Mesothelial cell of epicardium (in vitro differentiated cells): ENCODE data around the gene HYI. TPM values are rescaled to one million over a fixed set of nuclear protein-coding genes. Genes with fewer than 3 reads are reported as not detected.
"Not testable (repeated sequence)": the region's sequence is repeated elsewhere in the genome, so short reads cannot be mapped to it uniquely, and the experiment has no call there.

Experiments used
- DNase-seq, 2 experiments: peaks; one replicate each; pipeline ENCODE4 v3.0.0; 2021; ENCODE audit warnings: low spot score in 2 of 2; ENCODE audit not compliant: unreplicated experiment in 2 of 2
- H3K27ac Mint-ChIP-seq: 2 replicates; pipeline ENCODE4 v1.8.0; 2021; ENCODE audit warnings: mixed read lengths
- H3K27me3 Mint-ChIP-seq: 2 replicates; pipeline ENCODE4 v1.8.0; 2021; ENCODE audit warnings: low read depth, mixed read lengths
- H3K36me3 Mint-ChIP-seq: 2 replicates; pipeline ENCODE4 v1.8.0; 2021; ENCODE audit warnings: mixed read lengths
- H3K4me1 Mint-ChIP-seq: 2 replicates; pipeline ENCODE4 v1.8.0; 2021; ENCODE audit warnings: mixed read lengths
- H3K4me3 Mint-ChIP-seq: 2 replicates; pipeline ENCODE4 v1.8.0; 2021; ENCODE audit warnings: mild to moderate bottlenecking, moderate library complexity, mixed read lengths
- H3K9me3 Mint-ChIP-seq: 2 replicates; pipeline ENCODE4 v1.8.0; 2021; ENCODE audit warnings: mixed read lengths
- CTCF ChIP-seq: fragments of 200-600 bp; sonication (generic); IDR thresholded peaks from one replicate; pipeline ENCODE4 v1.5.0; 2021; ENCODE audit warnings: antibody characterized with exemption; ENCODE audit not compliant: unreplicated experiment
- total RNA-seq: library from RNA; stranded (reverse); gene quantifications from 3 replicates; pipeline ENCODE4 v1.2.1, GENCODE V29; 2021

HYI gene, protein sequence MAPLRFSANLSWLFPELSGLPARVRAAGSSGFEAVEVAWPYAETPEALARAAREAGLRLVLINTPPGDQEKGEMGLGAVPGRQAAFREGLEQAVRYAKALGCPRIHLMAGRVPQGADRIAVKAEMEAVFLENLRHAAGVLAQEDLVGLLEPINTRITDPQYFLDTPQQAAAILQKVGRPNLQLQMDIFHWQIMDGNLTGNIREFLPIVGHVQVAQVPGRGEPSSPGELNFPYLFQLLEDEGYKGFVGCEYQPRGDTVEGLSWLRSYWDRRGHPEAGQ
- 35.7 to 41.2 TPM (median 37.5 TPM) in 3 replicates for total RNA-seq

DNA sequence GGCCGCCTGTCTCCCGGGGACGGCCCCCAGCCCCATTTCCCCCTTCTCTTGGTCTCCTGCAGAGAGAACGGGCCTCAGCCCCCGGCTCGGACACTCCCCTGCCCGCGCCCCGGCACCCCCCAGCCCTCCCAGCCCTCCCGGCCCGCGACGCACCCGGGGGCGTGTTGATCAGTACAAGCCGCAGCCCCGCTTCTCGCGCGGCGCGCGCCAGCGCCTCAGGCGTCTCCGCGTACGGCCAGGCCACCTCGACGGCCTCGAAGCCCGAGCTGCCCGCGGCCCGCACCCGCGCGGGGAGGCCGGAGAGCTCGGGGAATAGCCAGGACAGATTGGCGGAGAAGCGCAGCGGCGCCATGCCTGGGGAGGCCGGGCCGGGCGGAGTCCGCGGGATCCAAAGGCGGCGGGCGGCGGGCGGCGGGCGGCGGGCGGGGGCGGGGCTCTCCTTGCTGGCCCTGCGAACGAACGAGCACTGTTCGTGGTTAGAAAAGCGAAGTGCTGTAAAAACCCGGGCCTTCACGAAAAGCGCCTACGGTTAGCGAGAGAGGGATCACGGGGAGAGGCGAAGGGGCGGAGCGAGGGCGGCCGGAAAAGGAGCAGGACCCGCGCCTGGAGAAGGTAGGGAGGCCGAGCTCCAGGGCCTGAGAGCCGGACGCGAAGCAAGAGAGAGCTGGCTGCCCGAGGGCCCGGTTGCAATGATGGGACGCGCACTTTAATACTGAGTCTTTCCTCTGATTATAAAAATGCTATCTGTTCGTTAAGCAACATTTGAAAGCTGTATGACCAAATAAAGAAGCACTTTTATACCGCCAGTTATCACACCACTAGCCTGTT, at the start of gene HYI:
Gene HYI (minus strand): TSS at position 490 of the 828 bp plus-strand sequence. CDS start 138 bp downstream, at position 352.
- Mint-ChIP-seq H3K9me3 (peaks cover 9% of the 10 kb centered on the region), H3K27ac (peak within 1 kb of the TSS; percentile 91), H3K4me1 (peaks cover 21% of the 10 kb centered on the region), H3K36me3 (peaks cover 27% of the 10 kb centered on the region), H3K4me3 (peak within 1 kb of the TSS; percentile 79), H3K27me3 (peaks cover 14% of the 10 kb centered on the region)
- peak; percentile 56 to 76 for DNase-seq
- no peak for TF ChIP-seq CTCF

DNA sequence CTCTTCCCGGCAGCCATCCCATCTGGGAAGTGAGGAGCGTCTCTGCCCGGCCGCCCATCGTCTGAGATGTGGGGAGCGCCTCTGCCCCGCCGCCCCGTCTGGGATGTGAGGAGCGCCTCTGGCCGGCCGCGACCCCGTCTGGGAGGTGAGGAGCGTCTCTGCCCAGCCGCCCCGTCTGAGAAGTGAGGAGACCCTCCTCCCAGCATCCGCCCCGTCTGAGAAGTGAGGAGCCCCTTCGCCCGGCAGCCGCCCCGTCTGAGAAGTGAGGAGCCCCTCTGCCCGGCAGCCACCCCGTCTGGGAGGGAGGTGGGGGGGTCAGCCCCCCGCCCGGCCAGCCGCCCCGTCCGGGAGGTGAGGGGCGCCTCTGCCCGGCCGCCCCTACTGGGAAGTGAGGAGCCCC, 48.1 kb upstream of the HYI start:
- peak in 1 of 2 experiments; percentile 28 for DNase-seq
- not testable (repeated sequence) for H3K36me3 Mint-ChIP-seq

GRCh38 chr1:43499898-43500297, 46.2 kb upstream of the HYI start:
- H3K4me3 Mint-ChIP-seq, result no peak overlapping the region
- no peaks in the 10 kb centered on the region for H3K4me1 Mint-ChIP-seq
- H3K36me3 Mint-ChIP-seq, result no peaks in the 10 kb centered on the region
- TF ChIP-seq CTCF, result no peak
- H3K27me3 Mint-ChIP-seq, result no peaks in the 10 kb centered on the region
- no peaks in the 10 kb centered on the region for H3K9me3 Mint-ChIP-seq
- H3K27ac Mint-ChIP-seq, result no peak overlapping the region
- DNase-seq, result no peak

More for the DNA sequence above, 48.1 kb upstream of the HYI start:
- not testable (repeated sequence) for H3K4me3 Mint-ChIP-seq, H3K4me1 Mint-ChIP-seq, H3K9me3 Mint-ChIP-seq, H3K27ac Mint-ChIP-seq, H3K27me3 Mint-ChIP-seq

- Mint-ChIP-seq H3K4me1 (peaks cover 10% of the 10 kb centered on the region), H3K4me3 (no peak overlapping the region), H3K36me3 (no peaks in the 10 kb centered on the region), H3K27me3 (no peaks in the 10 kb centered on the region), H3K27ac (no peak overlapping the region), H3K9me3 (peaks cover 12% of the 10 kb centered on the region)
- no peak for DNase-seq
- no peak for TF ChIP-seq CTCF
Observed at GRCh38 chr1:43495204-43495603, 41.5 kb upstream of the HYI start.

- Mint-ChIP-seq H3K4me3 (no peak overlapping the region), H3K9me3 (peaks cover 23% of the 10 kb centered on the region), H3K4me1 (peaks cover 10% of the 10 kb centered on the region), H3K27me3 (no peaks in the 10 kb centered on the region), H3K27ac (peak overlapping the region; percentile 55), H3K36me3 (no peaks in the 10 kb centered on the region)
- no peak for TF ChIP-seq CTCF
- no peak for DNase-seq
Observed at GRCh38 chr1:43493661-43494450, 40.1 kb upstream of the HYI start.
